GM19324 (cell line): ENCODE data around the gene PTPRN2.

Source experiments
- ATAC-seq: cut with Tn5 transposase; IDR thresholded peaks from one replicate; pipeline ENCODE4 v1.9.1; 2021; ENCODE audit warnings: mild to moderate bottlenecking, moderate library complexity; ENCODE audit not compliant: unreplicated experiment, low FRiP score

The PTPRN2 gene

GRCh38 chr7:157549612-157550299, 1037.9 kb downstream of the PTPRN2 start:
- ATAC-seq, result no peak

- no peak for ATAC-seq
These were observed 1038.8 kb downstream of the PTPRN2 start for GRCh38 chr7:157548691-157549303.

- ATAC-seq, result no peak
These were observed 1040.0 kb downstream of the PTPRN2 start for GRCh38 chr7:157547611-157548010.

GRCh38 chr7:157547102-157547501, 1040.5 kb downstream of the PTPRN2 start:
- ATAC-seq, result no peak

GRCh38 chr7:157545681-157546060, 1042.0 kb downstream of the PTPRN2 start:
- no peak for ATAC-seq

- ATAC-seq, result no peak
These were observed 1042.5 kb downstream of the PTPRN2 start for GRCh38 chr7:157544980-157545680.

- no peak for ATAC-seq
These were observed 1043.4 kb downstream of the PTPRN2 start for GRCh38 chr7:157544226-157544625.

GRCh38 chr7:157543791-157544190, 1043.8 kb downstream of the PTPRN2 start:
- no peak for ATAC-seq

GRCh38 chr7:157543276-157543675, 1044.3 kb downstream of the PTPRN2 start:
- ATAC-seq, result no peak

- ATAC-seq, result no peak
These were observed 1045.3 kb downstream of the PTPRN2 start for GRCh38 chr7:157542068-157543021.

- no peak for ATAC-seq
These were observed 1046.1 kb downstream of the PTPRN2 start for GRCh38 chr7:157541295-157542067.

- no peak for ATAC-seq
These were observed 1046.9 kb downstream of the PTPRN2 start for GRCh38 chr7:157540606-157541294.

GRCh38 chr7:157540020-157540419, 1047.6 kb downstream of the PTPRN2 start:
- no peak for ATAC-seq

GRCh38 chr7:157539521-157539920, 1048.1 kb downstream of the PTPRN2 start:
- ATAC-seq, result no peak

- no peak for ATAC-seq
These were observed 1048.9 kb downstream of the PTPRN2 start for GRCh38 chr7:157538735-157539134.

- no peak for ATAC-seq
These were observed 1049.3 kb downstream of the PTPRN2 start for GRCh38 chr7:157538321-157538720.

- ATAC-seq, result no peak
These were observed 1050.6 kb downstream of the PTPRN2 start for GRCh38 chr7:157537056-157537455.

GRCh38 chr7:157532068-157532467, 1055.6 kb downstream of the PTPRN2 start:
- ATAC-seq, result no peak
